IPS-11a (cell line): Measurements from ENCODE around the gene ADGRG6.

ENCODE experiments used
- H3K4me3 ChIP-seq: one replicate; pipeline ENCODE4 v1.5.1; 2013; ENCODE audit warnings: low read depth, low read length, control low read depth

ADGRG6 gene

DNA sequence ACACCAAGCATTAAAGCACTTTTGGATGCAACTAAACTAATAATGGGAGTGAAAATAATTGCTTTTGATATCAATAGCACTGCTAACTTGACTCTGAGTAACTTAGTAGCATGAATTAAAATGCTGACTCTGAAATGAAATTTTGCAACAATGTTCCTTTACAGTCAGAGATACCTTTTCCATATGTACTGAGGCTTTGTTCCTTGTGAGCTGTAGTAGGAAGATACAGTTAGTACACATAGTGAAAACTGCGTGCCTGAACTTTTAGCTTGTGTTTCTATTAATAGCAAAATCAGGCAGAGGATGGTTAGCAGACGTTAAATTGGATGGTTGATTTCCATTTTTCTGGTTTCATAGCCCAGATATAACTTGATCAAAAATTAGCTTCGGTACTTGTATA, 18.6 kb downstream of the ADGRG6 start:
- no peak overlapping the region for H3K4me3 ChIP-seq

DNA sequence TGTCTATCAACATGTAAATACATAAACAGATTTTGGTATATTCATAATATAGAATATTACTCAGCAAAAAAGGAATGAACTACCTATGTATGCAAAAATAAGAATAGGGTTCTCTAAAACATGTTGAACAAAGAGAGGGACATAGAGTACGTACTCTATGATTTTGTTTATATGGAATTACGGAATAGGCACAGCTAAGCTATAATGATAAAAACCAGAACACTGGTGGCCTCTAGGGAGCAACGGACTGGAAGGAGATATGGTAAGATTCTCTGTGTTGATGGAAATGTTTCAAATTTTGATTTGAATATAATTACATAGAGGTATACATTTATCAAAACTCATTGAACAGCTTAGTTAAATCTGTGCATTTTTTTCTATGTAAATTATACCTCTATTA, 19.6 kb downstream of the ADGRG6 start:
- no peak overlapping the region for H3K4me3 ChIP-seq

DNA sequence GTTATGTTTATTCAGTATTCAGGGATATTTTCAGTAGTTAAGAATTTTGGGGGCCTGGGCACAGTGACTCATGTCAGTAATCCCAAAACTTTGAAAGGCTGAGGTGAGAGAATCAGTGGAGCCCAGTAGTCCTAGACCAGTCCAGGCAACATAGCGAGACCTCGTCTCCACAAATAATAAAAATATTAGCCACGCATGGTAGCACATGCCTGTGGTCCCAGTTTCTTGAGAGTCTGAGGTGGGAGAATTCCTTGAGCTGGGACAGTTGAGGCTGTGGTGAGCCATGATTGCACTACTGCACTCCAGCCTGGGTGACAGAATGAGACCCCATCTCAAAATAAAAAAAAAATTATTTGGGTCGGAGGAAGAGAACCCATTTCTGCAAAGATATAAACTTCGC, 20.3 kb downstream of the ADGRG6 start:
- H3K4me3 ChIP-seq: no peak overlapping the region

DNA sequence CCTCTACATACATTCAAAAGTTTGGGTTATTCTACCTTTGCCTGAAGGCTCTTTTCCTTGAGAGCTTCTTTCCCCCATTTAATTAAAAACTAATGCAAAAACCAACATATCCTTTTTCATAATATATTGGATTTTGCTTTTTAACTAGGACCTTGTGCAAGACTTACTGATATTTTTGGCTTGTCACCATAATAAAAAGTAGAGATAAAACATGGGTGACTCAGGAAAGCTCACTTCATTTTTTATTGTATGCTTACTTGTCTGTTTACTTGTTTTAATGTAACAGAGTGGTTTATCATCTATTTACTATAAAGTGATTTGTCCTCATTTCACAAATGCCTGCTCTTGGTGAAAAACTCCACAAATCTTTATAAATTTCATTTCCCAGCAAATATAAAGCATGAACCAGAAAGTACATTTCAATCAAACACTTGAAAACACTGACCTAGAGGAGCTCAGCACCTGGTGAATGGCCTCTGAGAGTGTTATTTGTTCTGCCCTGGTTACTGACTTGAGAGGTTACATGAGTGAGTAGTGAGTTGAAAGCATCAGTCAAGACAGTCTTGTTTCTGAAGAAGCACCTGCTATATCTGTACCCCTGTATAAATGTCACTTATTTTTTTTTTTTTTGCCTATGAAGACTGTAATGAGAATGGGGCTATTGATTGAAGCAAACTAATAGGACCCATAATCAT, 20.8 kb downstream of the ADGRG6 start:
- H3K4me3 ChIP-seq: no peak overlapping the region

DNA sequence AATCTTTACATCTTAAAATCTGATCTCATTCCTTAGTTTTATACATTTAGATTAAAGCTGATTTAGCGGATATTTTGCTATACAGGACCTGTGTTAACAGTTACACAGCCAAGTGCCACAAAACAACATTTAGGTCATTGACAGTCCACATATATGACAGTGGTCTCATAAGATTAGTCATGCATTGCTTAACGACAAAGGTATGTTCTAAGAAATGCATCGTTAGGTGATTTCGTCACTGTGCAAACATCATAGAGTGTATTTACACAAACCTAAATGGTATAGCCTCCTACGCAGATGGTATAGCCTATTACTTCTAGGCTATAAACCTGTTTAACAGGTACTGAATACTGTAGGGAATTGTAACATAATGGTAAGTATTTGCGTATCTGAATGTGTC, 21.6 kb downstream of the ADGRG6 start:
- no peak overlapping the region for H3K4me3 ChIP-seq

DNA sequence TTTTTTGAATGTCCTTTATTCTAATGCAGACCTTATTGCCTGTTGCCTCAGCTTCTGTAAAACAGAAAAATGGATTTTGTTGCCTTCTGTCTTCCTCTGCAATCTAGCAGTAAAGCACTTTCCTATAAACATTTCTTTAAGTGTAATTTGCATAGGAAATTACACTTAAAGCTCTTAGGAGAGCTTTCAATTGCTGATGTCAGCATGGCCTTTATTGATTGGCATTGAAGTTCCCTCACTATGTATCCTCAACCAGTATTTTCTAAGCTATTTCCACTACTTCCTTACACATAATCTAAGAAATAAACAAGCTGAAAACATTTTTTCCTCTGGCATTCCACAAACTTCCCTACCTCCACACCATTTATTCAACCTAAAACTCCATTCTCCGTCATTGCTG, 22.3 kb downstream of the ADGRG6 start:
- no peak overlapping the region for H3K4me3 ChIP-seq

DNA sequence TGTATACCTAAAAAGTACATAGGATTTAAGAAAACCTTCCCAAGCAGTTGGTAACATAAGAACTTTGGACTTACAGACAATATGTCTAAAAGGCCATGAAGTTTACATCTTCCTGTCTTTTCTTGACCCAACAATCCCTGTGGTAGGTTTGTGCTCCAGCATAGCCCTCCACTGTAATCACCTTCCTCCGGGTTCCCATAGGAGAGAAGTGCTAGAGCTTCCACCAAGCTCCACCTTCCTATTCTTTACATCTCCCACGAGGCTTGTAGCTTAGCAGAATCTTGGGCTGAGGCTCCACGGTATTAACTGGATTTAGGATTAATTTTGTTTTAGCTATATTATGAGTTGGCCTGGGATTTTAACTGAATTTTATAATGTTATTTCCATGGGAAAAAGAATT, 23.3 kb downstream of the ADGRG6 start:
- H3K4me3 ChIP-seq: no peak overlapping the region

DNA sequence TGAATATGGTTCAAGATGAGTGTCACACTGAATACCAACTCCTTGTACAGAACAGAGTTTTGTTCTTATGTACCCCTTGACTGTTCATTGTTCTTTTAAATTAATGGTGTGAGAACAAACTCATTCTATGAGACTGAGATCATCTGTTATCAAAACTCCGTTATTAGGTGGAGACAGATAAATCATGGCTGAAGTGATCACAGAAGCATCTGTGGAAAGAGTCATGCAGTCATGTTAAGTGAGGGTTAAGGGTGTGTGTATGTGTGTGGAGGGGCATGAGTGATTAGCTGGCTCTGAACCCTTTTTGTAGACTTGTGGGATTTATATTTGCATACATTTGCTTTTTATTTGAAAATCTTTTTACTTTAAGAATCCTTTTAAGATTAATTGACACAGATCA, 24.7 kb downstream of the ADGRG6 start:
- H3K4me3 ChIP-seq: no peak overlapping the region

DNA sequence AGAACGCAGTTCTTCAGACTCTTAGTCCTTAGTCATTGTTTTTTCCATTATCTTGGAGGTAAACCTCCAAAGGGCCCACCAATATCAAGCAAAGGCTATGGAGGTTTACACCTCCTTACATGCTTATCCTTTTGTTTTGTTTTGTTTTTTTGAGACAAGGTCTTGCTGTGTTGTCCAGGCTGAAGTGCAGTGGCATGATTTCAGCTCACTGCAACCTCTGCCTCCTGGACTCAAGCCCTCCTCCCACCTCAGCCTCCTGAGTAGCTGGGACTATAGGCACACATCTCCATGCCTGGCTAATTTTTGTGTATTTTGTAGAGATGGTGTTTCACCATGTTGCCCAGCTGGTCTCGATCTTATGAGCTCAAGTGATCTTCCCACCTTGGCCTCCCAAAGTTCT, 26.3 kb downstream of the ADGRG6 start:
- no peak overlapping the region for H3K4me3 ChIP-seq

DNA sequence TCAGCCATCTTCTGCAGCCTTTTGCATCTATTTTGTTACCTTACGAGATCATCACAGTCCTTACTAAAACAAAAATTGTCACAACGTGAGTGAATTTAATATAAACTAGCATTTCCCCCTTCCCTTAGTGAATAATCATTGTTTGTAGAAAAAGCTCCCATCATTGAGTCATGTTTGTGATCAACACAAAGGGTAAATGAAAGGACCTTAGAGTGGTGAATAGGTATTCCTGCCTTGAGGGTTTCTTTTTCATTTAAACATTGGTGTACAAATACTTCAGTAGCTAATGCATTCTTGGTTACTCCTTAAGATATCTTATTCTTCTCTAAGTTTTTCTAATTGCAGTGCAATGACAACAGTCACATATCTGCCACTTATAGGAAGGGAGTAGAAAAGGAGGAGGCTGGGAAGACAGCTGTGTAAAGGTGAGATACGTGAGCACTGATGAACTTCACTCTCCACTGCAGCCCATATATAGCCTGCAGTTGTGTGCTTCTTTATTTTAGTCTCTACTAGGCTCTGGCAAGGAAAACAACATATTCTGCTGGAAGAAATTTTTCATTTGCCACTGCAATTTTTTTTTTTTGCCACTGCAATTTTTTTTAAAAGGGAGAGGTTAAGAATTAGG, 27.8 kb downstream of the ADGRG6 start:
- H3K4me3 ChIP-seq: no peak overlapping the region

DNA sequence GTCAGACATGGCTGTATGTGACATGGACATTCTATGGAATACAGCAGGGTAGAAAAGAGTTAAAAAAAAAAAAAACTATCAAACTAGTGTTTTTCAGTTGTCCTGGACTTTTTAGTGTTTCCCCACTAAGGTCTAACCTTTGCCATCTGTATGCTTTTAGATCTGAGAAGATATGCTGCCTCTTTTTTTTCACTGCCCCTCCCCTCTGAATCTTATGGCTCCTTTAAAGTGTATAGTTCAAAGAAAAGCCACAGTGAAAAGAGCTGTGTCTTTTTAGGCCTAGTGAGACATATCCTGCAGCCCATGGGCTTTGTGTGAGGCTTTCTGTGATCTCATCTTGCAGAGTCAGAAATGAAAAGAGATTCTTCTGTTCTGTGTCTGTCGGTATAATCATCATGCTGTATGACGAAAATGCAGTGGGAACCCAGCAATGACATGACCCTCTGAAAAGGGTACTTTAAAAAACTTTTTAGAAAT, 29.3 kb downstream of the ADGRG6 start:
- no peak overlapping the region for H3K4me3 ChIP-seq

DNA sequence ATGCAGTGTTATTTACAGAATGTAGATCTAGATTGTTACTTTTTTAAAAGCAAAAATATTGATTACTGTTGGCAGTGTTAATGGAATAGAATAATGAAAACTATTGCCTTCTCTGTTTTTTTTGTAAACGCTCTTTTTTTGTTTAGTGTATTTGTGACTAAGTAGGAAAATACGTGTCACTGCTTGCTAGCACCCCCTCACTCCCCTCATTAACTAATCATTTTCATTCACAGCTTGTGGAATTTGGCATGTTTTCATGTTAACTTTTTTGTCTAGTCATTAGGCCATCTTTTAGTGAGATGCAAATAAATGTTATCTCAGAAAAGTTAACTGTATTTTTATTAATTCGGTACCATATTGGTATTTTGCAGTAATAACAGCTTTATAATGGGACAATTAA, 29.8 kb downstream of the ADGRG6 start:
- H3K4me3 ChIP-seq: no peak overlapping the region

DNA sequence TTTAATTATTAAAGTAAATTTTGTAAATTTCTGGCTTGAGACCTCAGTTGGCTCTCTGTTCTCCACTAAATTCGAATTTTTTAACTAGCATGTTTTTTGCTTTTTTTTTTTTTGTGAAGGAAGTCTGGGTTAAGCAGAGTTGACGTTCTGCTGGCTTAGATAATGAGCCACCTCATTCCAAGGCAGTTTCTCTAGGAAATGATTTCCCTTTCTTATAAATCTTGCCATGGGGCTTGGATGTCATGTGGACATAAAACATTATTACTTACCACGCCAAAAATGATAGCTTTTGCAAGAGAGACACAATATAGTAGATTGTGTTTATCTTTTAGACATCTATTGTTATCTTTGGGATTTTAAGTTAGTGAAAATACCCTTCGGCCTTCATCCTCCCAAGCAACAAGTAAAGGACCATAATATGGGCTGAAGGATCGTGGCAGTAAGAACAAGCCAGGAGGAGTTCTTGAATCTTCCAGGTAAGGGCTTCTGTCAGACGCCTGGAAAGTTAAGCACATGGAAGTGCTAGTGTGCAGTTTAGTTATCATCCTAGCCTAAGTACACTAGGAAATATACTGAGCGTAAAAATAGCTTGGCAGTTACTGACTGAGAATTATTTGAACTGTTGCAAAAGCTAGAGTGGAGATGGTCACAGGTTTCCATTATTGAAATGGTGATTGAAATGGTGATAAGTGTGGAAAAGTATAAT, 30.7 kb downstream of the ADGRG6 start:
- no peak overlapping the region for H3K4me3 ChIP-seq

DNA sequence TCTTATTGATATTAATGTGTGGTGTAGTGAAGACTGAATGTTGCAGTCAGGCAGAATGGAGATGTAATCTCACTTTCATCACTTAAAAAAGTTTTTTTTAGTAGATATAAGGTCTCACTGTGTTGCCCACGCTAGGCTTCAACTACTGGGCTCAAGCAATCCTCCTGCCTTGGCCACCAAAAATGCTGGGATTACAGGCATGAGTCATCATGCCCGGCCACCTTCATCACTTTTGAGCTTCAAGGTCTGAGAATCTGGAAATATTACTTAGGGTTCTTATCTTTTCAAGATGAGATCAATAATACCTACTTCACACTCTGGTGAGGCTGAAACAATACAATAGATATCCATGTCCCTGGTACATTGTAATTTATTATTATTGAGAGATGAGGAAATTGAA, 31.6 kb downstream of the ADGRG6 start:
- no peak overlapping the region for H3K4me3 ChIP-seq

DNA sequence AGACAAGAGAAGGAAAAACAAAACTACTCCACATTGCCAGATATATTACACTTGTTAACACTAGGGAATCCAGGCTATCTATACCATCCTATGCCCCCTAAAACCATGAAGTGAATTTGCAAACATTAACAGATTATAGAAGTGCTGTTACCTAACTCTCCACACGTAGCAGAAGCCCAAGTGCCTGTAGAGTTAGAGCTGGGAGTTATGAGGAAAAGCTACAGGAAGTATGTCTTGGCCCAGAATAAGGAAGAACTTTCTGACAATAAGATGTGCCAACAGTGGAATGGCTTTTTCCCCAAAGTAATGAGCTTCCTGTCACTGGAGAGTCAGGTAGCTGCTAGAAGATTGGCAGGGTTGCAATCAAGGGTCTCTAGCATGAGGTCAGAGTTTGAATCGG, 32.5 kb downstream of the ADGRG6 start:
- H3K4me3 ChIP-seq: no peak overlapping the region

DNA sequence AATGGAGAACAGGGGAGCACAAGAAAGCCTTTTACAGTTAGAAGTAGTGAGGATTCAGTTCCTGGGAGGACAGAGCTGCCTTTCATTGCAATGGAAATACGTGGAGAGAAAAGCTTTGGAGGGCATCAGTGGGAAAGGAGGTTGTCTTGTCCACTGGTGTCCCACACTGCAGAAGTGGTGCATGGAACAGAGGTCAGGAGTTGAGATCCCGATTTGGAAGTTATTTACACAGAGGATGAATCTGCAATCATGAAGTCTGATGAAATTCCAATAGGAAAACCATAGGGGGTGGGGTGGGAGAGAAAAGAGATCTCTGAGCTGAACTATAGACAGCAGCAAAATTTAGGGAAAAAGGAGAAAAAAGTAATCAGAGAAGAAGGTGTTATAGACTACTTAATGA, 33.6 kb downstream of the ADGRG6 start:
- no peak overlapping the region for H3K4me3 ChIP-seq

DNA sequence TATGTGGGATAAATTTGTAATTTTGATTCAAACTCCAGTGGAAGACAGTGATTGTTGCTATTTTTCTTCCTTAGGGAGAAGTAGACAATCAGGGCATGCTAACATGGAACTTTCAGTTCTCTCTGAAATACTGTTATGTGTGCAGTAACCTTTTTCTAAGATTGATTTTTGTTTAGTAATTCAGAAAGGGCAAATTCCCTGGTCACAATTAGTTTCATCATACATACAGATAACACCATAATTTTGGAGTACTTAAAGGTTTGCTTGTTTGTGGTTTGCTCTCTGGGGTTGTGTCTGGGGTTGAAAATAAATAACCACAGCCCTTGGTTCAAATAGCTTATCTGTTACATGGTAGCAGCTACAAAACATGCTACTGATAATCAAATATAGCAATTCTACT, 34.4 kb downstream of the ADGRG6 start:
- no peak overlapping the region for H3K4me3 ChIP-seq

DNA sequence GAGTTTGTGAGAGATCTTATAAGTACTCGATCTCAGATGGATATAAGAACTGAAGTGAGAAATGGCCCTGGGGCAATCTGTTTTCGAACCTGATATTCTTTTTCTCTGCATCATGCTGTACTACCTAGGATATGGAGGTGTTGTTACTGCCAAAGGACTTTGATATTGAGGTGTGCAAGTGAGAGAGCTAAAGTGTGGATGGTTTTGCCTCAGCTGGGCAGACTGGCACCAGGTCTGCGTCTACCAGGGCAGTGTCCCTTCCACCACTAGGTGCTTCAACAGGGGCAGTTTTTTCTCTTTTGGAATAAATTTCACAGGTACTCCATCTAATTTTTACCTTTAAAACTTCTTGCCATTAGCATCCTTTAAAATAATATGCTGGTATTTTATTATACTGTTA, 35.0 kb downstream of the ADGRG6 start:
- H3K4me3 ChIP-seq: no peak overlapping the region

DNA sequence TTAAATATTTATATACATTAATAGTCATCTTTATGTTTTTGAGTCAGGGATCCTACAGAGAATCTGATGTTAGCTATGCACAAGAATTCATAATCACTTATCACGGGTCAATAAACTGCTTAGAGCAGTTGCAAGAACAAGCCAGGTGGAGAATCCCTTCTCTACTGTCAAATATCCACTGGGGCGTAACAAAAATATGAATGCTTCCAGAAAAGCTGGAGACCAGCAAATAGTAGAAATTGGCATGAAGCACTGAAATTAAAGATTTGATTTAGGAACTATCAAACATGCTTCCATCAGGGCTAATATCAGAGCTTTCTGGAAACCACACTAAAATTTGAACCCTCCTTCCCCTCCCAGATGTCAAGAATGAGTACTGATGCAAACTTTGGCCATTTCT, 37.3 kb downstream of the ADGRG6 start:
- H3K4me3 ChIP-seq: no peak overlapping the region

DNA sequence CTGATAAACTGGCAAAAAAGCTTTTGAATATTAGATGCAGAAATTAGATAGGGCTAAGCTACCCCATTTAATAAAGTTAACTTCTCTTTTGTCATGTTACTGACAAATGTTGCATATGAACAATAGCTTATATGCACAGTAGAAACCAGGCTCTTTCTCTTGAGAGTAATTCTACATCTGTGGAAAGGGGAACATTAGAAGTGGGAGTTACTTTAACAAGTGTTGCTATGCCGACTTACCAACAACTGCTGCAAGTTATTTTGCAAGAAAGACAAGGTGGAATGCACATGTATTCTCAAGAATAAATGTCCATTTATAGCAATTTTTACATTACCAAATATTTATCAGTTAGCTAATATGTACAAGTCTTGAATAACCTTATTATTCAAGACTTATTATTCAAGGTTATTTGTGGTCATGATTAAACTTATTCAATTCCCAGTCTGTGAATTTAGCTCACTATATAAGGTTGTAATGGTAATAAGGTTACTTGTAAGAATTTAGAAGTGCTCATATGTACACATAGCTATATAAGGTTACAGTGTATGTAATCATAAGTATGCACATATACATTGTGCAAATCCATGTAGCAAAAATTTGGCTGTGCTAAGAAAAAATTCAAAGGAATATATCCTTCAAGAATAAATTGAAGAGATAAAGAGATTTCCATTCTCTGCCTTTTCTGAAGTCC, 38.3 kb downstream of the ADGRG6 start:
- no peak overlapping the region for H3K4me3 ChIP-seq

DNA sequence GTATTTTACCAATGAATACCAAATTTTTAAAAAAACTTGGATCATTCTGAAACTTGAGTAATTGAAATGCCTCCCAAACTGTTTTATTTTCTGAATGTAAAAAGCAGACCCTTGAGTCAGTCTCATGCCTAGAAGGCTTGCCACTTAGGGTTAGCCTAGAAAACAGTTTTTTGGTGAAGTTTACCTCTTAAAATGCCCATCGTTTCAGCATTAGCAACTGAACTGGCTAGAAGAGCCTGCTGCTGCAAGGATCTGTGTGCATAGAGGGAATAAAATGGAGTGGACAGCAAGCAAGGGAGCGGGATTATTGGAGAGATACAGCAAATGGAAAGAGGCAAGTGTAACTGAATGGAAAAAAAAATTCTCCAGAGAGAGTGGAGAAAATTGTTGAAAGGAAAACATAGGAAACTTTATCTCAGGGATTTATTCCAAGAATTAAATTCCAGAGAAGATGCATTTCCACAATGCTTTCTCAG, 40.1 kb downstream of the ADGRG6 start:
- H3K4me3 ChIP-seq: no peak overlapping the region

DNA sequence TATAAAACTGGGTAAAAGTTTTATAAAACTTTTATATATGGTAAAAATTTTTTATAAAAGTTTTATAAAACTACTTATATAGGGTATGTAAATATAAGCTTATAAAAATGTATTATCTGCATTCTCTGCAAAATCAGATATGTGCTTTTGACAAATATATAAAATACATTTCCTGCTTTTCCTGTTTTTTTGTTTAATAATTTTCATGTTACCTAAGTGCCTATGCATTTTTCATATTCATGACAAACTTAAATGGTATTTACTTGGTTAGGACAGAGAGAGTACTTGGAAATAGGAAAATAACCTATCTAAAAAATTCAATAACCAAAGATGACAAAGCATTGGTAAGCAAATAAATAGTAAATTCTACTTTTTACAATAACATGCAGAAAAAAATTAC, 41.2 kb downstream of the ADGRG6 start:
- H3K4me3 ChIP-seq: no peak overlapping the region
